ENCODE data around the gene TTC27. TPM values are rescaled to one million over a fixed set of nuclear protein-coding genes. Genes with fewer than 3 reads are reported as not detected.
"Not testable (repeated sequence)": the region's sequence is repeated elsewhere in the genome, so short reads cannot be mapped to it uniquely, and the experiment has no call there.

TTC27 gene
- total RNA-seq: 10 to 100 TPM in 1 of 2 donors, 1 to 10 TPM in 1; 7.9 to 12.3 TPM
- long read RNA-seq, transcript TTC27-201 (20 exons, 2,876 nt): major isoform, 10 of 17 reads
- long read RNA-seq, partial matches to known transcripts: 4 of 17 reads
- long read RNA-seq, other reads (novel, unspliced or antisense): 3 of 17 reads

DNA sequence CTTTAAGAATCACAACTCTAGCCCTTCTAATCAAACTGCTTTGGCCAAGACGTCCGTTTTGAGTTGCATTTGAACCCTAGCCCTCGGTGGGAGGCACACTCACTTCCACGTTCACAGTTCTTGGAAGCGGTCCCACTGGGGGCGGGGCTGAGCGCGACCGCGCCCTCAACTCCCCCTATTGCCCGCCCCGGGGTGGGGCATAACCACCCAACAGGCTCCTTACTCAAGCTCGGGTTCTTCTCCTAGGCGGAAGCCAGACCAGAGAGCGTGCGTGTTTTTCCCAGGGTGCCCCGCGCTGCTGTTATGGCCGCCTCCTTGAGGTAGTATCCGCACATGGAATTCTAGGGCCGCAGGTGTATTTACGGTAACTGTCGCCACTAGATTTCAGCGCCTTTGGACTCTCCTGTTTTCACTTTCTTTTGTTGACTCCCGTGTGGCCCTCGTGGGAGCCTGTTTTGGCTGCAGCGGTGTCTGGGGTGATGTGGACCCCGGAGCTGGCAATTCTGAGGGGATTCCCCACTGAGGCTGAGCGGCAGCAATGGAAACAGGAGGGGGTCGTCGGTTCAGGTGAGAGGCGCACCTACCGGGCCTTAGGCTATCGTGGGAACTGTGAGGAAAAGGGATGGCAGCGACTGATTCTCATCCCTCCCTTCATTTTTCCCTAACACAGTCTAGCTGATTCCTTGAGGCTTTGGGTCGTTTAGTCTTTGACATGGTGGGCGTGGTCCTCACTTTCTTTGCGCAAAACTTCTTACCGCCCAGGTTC lies at the start of gene TTC27:
TSS of gene TTC27 (plus strand) at position 237 of the 766 bp plus-strand sequence. CDS start at position 480, 243 bp downstream.
- intact Hi-C loops (cut with DNase I): no loop called here
- DNase-seq (peak; percentile 96), ATAC-seq (peak; percentile 100)

DNA sequence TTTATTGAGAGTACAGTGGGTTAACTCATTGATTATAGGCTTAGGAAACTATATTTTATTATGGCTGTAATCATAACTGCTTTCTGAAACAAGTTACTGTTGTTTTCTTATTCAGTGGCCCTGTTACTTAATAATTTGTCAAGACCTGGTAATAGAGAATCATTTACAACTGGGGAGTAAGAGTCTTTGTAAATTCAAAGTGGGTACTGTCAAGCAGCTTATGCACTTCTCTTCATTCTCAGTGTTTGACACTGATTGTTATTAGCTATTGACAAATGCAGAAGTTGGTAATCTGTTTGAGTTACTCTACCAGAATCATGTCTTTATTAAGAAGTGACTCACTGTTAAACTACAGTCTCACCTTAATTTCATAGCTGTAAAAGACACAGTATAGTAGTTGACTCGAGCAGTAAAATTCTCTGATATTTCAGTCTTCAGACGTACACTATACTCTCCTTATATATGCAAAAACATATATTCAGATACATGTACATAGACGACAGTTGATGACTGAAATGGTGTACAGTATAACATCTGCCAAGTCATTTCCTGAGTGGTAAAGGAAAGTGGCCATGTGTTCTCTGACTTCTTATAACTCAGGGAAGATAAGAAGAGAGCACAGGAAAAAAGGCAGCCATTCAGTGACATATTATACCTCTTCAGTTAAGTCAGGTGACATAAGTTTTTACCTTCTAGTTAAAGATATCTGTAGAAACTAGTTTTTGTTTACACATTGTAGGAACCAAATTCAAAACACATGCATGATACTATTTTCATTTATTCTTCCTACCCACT lies 36.0 kb upstream of the TTC27 start:
- DNase-seq: no peak
- intact Hi-C loops (cut with DNase I): no loop called here
- ATAC-seq: no peak

- intact Hi-C loops (cut with DNase I): no loop called here
- DNase-seq: no peak
- ATAC-seq: no peak
Measured at GRCh38 chr2:32594573-32594972, 33.3 kb upstream of the TTC27 start.

DNA sequence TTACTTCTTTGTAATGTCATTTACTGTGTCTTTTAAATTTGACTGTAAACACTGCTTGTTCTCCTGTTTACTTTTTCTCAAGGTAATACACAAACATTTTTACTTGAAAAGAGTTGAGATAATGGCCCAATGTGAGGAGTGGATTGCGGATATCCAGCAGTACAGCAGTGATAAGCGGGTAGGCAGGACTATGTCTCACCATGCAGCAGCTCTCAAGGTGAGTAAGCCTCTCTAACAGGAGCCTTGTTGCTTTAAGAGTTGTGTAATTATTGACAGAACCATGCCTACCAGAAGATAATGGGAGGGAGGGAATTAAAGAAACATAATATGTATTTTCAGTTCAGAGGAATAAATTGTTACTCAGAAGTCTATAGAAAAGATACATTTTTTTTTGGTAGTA lies 16.5 kb upstream of the TTC27 start:
- ATAC-seq: no peak
- intact Hi-C loops (cut with DNase I): no loop called here
- DNase-seq: no peak

- intact Hi-C loops (cut with DNase I): no loop called here
- ATAC-seq (no peak), DNase-seq (no peak)
Measured at GRCh38 chr2:32611771-32612170, 16.1 kb upstream of the TTC27 start.

DNA sequence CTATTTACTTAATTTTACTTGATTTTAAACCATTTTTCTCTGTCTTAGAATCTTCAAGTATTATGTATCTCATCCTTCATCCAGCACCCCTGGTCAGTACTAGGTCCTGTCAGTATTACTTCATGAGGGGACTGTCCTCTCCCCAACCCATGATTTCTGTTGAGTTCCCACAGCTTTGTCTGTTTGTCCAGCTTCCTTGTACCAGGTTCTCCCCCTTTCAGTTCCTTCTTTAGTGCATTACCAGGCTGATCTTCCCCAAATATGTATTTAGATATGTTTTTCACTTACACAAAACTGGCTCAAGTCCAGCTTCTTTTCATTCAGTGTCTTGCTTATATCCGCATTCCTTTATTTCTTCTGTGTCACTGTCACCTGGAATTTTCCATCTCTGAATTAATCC lies 13.8 kb upstream of the TTC27 start:
- intact Hi-C loops (cut with DNase I): no loop called here
- ATAC-seq (no peak), DNase-seq (no peak)

DNA sequence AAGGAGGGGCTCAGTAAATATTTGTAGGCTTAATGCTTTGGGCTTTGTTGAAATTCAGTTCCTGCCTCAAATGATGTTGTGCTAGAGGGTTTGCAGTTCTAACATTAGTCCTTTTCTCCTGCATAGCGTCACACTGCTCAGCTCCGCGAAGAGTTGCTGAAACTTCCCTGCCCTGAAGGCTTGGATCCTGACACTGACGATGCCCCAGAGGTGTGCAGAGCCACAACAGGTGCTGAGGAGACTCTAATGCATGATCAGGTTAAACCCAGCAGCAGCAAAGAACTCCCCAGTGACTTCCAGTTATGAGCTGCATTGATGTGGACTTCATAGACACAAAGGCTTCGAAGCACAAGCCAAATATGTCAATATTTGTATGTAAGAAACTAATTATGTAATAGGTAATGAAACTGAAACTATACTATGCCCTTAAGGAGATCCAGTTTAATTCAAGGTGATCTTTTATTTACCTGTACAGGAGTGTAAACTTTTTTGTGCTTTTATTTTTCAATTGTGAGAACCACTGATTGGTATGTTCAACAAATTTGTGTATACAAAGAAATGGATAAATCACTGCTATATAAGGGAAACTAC lies 10.2 kb upstream of the TTC27 start:
- intact Hi-C loops (cut with DNase I): no loop called here
- DNase-seq (no peak), ATAC-seq (no peak)

DNA sequence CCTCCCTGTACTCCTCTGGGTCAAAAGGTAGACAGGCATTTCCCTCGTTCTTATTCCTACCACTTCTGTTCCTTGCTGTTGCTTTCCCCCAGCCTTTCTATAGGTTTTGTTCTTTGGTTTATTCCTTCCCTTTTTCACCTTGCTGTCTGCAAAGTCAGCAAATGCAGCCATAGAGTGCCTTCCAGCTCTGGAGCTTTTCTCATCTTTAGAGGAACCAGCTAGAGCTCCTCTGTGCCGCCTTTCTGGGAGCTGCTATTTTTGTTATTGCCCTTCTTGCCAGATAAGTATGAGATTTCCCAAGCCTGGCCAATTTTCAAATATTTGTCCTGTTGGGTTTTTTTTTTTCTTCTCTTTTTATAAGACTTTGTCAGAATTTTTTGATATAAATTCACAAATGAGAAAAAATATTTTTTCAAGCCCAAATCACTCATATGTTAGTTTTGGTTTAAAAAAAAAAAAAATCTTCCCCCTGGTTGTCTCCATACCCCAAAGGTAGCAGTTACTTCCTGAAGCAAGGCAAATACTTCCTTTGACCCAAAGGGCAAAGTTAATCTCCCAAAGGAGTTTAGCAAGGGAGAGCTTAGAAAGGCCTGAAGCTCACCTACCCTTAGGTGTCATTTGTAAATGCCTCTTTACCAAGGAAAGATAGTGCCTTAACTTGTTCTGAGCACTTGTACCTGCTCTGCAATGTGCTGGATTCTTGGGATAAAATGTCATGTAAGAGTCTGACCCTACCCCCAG lies 5.1 kb upstream of the TTC27 start:
- DNase-seq (no peak), ATAC-seq (peak; percentile 34 to 45)
- intact Hi-C loops (cut with DNase I): no loop called here

DNA sequence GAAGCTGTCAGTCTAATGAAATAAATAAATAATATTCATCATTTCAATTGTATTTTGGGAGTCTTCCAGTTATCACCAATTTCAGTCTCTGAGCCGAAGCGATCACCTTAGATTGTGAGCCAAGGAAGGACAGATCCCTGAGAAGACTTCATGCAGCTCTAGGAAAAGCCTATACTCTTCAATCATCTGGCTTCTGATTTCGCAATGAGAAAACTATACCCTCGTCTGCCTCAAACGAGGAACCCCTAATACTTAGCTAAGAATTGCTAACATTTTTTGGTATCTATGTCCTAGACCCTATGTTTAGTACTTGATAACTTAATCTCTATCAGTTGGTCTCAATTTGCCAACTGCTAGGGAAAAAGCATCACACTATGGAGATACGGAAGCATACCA lies 4.5 kb upstream of the TTC27 start:
- no peak for ATAC-seq
- no peak for DNase-seq
- intact Hi-C loops (cut with DNase I): no loop called here

- intact Hi-C loops (cut with DNase I): no loop called here
- ATAC-seq: no peak
- DNase-seq: no peak
Measured at GRCh38 chr2:32624812-32625211, 3.0 kb upstream of the TTC27 start.

DNA sequence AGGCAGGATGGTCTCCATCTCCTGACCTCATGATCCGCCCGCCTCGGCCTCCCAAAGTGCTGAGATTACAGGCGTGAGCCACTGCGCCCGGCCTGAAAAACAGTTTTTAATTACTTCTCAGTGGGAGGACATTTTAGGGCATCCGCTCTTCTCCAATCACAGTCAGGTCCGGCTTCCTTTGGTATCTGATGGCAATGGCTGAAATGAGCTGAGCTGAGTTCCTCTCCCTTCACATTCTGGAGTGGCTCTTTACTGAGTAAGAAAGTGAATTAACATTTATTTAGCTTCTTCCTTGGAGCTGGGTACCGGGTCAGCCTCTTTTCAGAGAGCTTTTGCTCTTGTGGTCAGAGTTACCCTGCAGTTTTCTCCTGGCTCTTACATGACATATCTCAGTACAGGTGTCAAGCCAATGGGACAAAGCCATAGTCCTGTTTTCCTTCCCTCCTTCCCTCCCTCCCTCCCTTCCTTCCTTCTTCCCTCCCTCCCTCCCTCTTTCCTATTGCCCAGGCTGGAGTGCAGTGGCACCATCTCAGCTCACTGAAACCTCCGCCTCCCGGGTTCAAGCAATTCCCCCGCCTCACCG lies 1.1 kb upstream of the TTC27 start:
- ATAC-seq: no peak
- DNase-seq: no peak
- intact Hi-C loops (cut with DNase I): no loop called here

- peak; percentile 56 for DNase-seq
- intact Hi-C loops (cut with DNase I): no loop called here
Measured at GRCh38 chr2:32627441-32627813, 423 bp upstream of the TTC27 start.

DNA sequence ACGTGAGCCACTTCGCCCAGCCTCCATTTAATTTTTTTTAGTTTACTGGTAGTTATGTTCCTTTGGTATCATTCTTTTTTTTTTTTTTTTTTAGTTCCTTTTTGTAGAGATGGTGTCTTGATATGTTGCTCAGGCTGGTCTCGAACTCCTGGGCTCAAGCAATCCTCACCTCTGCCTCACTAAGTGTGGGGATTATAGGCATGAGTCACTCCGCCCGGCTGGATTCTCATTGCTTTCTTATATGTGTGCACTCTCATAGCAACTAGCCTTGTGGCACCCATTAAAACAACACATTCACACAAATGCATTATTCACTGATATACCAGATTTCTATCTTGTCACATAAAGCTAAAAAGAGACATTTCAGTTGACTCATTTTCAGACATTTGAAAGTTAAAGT lies 4.2 kb downstream of the TTC27 start:
- intact Hi-C loops (cut with DNase I): no loop called here
- DNase-seq (no peak), ATAC-seq (no peak)

More at GRCh38 chr2:32627441-32627813, 423 bp upstream of the TTC27 start:
- peak; percentile 70 to 72 for ATAC-seq

GRCh38 chr2:32633040-32633439 lies 5.2 kb downstream of the TTC27 start:
- no peak for ATAC-seq
- intact Hi-C loops (cut with DNase I): no loop called here
- no peak for DNase-seq

- DNase-seq; intact Hi-C loops (cut with DNase I); ATAC-seq: not testable (repeated sequence)
Measured at GRCh38 chr2:32638548-32638947, 10.7 kb downstream of the TTC27 start.

DNA sequence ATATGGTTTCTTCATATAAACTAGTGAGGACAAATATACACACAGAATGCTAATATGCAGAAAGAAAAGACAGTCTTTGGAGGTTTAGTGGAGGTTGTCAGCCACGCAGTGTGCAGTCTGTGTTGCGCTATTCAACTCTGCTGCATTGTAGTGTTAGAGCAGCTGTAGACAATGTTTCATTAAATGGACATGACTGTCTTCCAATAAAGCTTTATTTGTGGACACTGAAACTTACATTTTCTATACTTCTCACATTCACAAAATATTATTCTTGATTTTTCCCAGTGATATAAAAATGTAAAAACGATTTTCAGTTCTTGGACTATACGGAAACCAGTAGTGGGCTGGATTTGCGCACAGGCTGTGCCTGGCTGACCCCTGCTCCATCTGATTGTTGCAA lies 13.3 kb downstream of the TTC27 start:
- no peak for ATAC-seq
- intact Hi-C loops (cut with DNase I): no loop called here
- DNase-seq: no peak

GRCh38 chr2:32647180-32647651 lies 19.4 kb downstream of the TTC27 start:
- DNase-seq (no peak), ATAC-seq (peak; percentile 41 to 91)
- intact Hi-C loops (cut with DNase I): no loop called here

DNA sequence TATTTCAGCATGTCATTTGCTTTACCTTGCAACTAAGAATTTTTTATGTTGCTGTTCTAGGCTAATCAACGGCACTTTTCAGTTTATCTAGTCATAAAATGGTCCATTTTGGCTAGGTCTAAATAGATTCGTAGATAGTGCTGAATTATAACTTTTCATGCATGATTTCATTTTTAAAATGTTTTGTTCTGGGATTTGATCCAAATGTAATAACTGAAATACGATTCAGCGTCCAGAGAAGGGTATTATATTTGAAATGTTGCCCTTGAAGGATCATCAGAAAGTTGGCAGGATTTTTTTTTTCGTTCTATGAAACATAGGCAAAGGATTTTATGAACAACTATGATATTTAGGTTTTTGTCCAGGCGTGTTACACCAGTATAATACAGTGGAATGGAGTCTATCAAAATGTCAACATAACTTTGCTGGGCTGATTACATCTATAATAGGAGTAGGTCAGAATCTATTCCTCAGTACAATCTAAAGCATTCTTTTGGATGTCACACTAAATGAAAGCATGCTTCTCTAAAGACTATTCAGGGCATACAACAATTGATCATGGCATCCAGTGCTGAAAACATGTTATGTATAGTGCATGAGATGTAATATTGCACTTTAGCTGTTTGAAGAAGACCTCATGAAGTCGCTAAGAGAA lies 24.8 kb downstream of the TTC27 start:
- DNase-seq (no peak), ATAC-seq (no peak)
- intact Hi-C loops (cut with DNase I): no loop called here

Measured in left cardiac atrium (tissue), 4 donors.